ENCODE data around the gene IRF7.

IRF7 gene

DNA sequence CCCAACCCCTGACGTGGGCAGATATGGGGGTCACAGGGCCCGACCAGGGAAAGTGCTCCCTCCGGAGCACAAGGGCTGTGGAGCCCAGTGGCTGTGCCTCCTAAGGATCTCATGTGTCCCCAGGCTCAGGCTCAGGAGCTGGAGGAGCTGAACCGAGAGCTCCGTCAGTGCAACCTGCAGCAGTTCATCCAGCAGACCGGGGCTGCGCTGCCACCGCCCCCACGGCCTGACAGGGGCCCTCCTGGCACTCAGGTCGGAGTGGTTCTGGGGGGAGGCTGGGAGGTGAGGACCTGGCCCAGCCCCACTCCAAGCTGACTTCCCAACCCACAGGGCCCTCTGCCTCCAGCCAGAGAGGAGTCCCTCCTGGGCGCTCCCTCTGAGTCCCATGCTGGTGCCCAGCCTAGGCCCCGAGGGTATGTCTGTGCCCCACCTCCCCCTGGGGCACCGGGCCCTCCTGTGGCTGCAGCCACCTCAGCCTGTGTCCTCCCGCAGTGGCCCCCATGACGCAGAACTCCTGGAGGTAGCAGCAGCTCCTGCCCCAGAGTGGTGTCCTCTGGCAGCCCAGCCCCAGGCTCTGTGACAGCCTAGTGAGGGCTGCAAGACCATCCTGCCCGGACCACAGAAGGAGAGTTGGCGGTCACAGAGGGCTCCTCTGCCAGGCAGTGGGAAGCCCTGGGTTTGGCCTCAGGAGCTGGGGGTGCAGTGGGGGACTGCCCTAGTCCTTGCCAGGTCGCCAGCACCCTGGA is 52.5 kb downstream of the IRF7 start:
- no peak overlapping the region for H3K4me3 ChIP-seq (ENCODE audit: low read depth, low read length)
- DNase-seq (ENCODE audit: low read depth): no peak
- TF ChIP-seq, protein P1, sequence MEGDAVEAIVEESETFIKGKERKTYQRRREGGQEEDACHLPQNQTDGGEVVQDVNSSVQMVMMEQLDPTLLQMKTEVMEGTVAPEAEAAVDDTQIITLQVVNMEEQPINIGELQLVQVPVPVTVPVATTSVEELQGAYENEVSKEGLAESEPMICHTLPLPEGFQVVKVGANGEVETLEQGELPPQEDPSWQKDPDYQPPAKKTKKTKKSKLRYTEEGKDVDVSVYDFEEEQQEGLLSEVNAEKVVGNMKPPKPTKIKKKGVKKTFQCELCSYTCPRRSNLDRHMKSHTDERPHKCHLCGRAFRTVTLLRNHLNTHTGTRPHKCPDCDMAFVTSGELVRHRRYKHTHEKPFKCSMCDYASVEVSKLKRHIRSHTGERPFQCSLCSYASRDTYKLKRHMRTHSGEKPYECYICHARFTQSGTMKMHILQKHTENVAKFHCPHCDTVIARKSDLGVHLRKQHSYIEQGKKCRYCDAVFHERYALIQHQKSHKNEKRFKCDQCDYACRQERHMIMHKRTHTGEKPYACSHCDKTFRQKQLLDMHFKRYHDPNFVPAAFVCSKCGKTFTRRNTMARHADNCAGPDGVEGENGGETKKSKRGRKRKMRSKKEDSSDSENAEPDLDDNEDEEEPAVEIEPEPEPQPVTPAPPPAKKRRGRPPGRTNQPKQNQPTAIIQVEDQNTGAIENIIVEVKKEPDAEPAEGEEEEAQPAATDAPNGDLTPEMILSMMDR (IDR thresholded peaks at IDR 0.05; ENCODE audit: low read depth, low read length): no peak
- no peak for TF ChIP-seq MYC (IDR thresholded peaks at IDR 0.05; ENCODE audit: low read depth, low read length)
- TF ChIP-seq, protein P2, sequence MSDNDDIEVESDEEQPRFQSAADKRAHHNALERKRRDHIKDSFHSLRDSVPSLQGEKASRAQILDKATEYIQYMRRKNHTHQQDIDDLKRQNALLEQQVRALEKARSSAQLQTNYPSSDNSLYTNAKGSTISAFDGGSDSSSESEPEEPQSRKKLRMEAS (IDR thresholded peaks at IDR 0.05; ENCODE audit: low read depth, low read length): no peak
- no peak for TF ChIP-seq POLR2A (IDR thresholded peaks at IDR 0.05; ENCODE audit: extremely low read depth, insufficient read length)
